Measurements from ENCODE around the gene FITM1. TPM values are rescaled to one million over a fixed set of nuclear protein-coding genes. Genes with fewer than 3 reads are reported as not detected.

Gene FITM1
- total and polyA plus RNA-seq, 2 donors (not counting 1 experiment from before 2014, with no cell fraction given): not detected

DNA sequence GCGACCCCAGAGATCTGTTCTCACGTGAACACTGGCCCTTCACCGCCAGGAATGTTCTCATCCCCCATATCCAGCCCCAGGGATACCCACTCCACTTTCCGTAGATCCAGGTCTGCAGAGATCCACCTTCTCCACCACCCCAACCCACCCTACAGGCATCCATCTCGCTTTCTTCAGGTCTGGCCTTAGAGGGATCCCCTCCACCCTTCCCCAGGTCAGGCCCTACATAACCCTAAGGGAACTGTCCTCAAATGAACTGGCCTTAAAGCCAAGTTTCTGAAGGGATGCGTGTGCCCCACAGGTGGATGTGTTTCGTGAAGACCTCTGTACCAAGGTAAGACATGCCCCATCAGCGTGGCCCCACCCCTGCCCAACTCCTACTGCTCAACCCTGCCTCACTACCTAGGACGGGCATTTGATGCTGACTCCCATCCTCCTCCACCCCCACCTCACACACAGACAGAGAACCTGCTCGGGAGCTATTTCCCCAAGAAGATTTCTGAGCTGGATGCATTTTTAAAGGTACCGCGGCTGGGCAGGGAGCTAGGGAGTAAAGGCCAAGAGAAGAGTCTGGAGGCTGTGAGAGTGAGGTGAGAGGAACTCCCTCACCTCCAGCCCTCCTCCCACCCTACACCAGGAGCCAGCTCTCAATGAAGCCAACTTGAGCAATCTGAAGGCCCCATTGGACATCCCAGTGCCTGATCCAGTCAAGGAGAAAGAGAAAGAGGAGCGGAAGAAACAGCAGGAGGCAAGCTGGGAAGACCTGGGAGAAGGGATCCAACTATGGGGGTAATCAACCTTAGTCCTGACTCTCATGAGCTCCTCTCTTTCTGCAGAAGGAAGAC lies 6.4 kb downstream of the FITM1 start:
- TF ChIP-seq EZH2 (IDR thresholded peaks at IDR 0.05; ENCODE audit: low read length, missing control alignments): no peak
- TF ChIP-seq, protein P1, sequence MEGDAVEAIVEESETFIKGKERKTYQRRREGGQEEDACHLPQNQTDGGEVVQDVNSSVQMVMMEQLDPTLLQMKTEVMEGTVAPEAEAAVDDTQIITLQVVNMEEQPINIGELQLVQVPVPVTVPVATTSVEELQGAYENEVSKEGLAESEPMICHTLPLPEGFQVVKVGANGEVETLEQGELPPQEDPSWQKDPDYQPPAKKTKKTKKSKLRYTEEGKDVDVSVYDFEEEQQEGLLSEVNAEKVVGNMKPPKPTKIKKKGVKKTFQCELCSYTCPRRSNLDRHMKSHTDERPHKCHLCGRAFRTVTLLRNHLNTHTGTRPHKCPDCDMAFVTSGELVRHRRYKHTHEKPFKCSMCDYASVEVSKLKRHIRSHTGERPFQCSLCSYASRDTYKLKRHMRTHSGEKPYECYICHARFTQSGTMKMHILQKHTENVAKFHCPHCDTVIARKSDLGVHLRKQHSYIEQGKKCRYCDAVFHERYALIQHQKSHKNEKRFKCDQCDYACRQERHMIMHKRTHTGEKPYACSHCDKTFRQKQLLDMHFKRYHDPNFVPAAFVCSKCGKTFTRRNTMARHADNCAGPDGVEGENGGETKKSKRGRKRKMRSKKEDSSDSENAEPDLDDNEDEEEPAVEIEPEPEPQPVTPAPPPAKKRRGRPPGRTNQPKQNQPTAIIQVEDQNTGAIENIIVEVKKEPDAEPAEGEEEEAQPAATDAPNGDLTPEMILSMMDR (conservative IDR thresholded peaks at IDR 0.05 in 1 of 2, IDR thresholded peaks at IDR 0.05 in 1 of 2; ENCODE audit: low read depth in 1 of 2, low read length in 2 of 2): no peak
- no peaks in the 10 kb centered on the region for H4K20me1 ChIP-seq (ENCODE audit: control insufficient read depth, extremely low read depth, insufficient read depth, low read length)
- H3K4me1 ChIP-seq (ENCODE audit: control insufficient read depth, extremely low read depth, insufficient read depth, low read length): peaks cover 6% of the 10 kb centered on the region
- no peaks in the 10 kb centered on the region for H3K9me3 ChIP-seq (ENCODE audit: control insufficient read depth, insufficient read depth, low read depth, low read length)
- peak overlapping the region; percentile 69 to 90 (median 84) for H3K4me3 ChIP-seq (replicated peaks in 1 of 4; ENCODE audit: control extremely low read depth in 1 of 4, insufficient read depth in 1 of 4, low read depth in 3 of 4, low read length in 4 of 4)
- DNase-seq (ENCODE audit: low read depth in 2 of 2): no peak
- H3K4me2 ChIP-seq (ENCODE audit: extremely low read depth, insufficient read depth, low read length): peak overlapping the region; percentile 96
- H3K27ac ChIP-seq (ENCODE audit: insufficient read depth, low read length): peak overlapping the region; percentile 87
- peak overlapping the region; percentile 89 for H3K9ac ChIP-seq (ENCODE audit: insufficient read depth, low read length)
- peaks cover 31% of the 10 kb centered on the region for H3K79me2 ChIP-seq (ENCODE audit: control insufficient read depth, insufficient read depth, low read length)
- no peaks in the 10 kb centered on the region for H3K27me3 ChIP-seq (ENCODE audit: control insufficient read depth, insufficient read depth, low read length)
- H3K36me3 ChIP-seq (ENCODE audit: control insufficient read depth, insufficient read depth, low read length): peaks cover 7% of the 10 kb centered on the region
- H2AFZ ChIP-seq (ENCODE audit: low read length): no peak overlapping the region

DNA sequence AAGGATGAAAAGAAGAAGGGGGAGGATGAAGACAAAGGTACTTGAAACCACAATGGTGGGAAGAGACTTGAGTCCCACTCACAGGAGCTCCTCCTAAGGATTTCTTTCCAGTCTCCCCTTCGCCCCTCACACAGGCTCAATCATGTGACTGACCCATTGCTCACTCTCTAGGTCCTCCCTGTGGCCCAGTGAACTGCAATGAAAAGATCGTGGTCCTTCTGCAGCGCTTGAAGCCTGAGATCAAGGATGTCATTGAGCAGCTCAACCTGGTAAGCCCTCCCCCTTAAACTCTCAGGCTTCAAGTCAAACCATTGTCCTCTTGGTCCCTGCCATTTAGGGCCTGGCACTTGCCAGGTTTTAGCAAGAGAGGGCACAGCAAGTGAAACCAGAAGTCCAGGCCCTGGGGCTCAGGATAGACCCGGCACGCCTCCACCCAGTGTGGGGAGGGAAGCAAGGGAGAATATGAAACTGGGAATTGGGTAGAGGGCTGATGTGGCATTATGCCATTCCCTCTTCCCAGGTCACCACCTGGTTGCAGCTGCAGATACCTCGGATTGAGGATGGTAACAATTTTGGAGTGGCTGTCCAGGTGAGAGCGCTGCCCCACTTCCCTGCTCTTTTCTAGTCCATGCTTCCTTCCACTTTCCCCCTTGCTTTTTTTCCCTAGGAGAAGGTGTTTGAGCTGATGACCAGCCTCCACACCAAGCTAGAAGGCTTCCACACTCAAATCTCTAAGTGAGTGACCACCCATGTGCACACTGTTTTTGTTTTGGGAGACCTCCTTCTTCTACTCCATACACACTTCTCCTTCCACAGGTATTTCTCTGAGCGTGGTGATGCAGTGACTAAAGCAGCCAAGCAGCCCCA lies 7.3 kb downstream of the FITM1 start:
- no peak for TF ChIP-seq EZH2 (IDR thresholded peaks at IDR 0.05; ENCODE audit: low read length, missing control alignments)
- TF ChIP-seq, protein P1 (conservative IDR thresholded peaks at IDR 0.05 in 1 of 2, IDR thresholded peaks at IDR 0.05 in 1 of 2; ENCODE audit: low read depth in 1 of 2, low read length in 2 of 2): no peak
- H3K79me2 ChIP-seq (ENCODE audit: control insufficient read depth, insufficient read depth, low read length): peaks cover 31% of the 10 kb centered on the region
- H3K4me2 ChIP-seq (ENCODE audit: extremely low read depth, insufficient read depth, low read length): no peak overlapping the region
- H3K27me3 ChIP-seq (ENCODE audit: control insufficient read depth, insufficient read depth, low read length): no peaks in the 10 kb centered on the region
- H3K36me3 ChIP-seq (ENCODE audit: control insufficient read depth, insufficient read depth, low read length): peaks cover 7% of the 10 kb centered on the region
- DNase-seq (ENCODE audit: low read depth in 2 of 2): no peak
- H4K20me1 ChIP-seq (ENCODE audit: control insufficient read depth, extremely low read depth, insufficient read depth, low read length): no peaks in the 10 kb centered on the region
- H2AFZ ChIP-seq (ENCODE audit: low read length): no peak overlapping the region
- no peak overlapping the region for H3K9ac ChIP-seq (ENCODE audit: insufficient read depth, low read length)
- H3K4me1 ChIP-seq (ENCODE audit: control insufficient read depth, extremely low read depth, insufficient read depth, low read length): peaks cover 7% of the 10 kb centered on the region
- H3K27ac ChIP-seq (ENCODE audit: insufficient read depth, low read length): no peak overlapping the region
- no peaks in the 10 kb centered on the region for H3K9me3 ChIP-seq (ENCODE audit: control insufficient read depth, insufficient read depth, low read depth, low read length)
- peak overlapping the region in 1 of 4 experiments; percentile 90 for H3K4me3 ChIP-seq (replicated peaks in 1 of 4; ENCODE audit: control extremely low read depth in 1 of 4, insufficient read depth in 1 of 4, low read depth in 3 of 4, low read length in 4 of 4)

Measured in fibroblast of lung (primary cell).